Activated T-helper 1 cell treated with anti-CD3 and anti-CD28 coated beads, Interleukin-2, amount 50 U/mL, for 16 hours (primary cell): ENCODE results near the gene HAAO.

ENCODE experiments used
- DNase-seq, 2 donors: peaks; one replicate each; pipeline ENCODE4 v3.0.0-alpha.2; 2020; ENCODE audit warnings: low read depth in 1 of 2, low spot score in 1 of 2

The HAAO gene

DNA sequence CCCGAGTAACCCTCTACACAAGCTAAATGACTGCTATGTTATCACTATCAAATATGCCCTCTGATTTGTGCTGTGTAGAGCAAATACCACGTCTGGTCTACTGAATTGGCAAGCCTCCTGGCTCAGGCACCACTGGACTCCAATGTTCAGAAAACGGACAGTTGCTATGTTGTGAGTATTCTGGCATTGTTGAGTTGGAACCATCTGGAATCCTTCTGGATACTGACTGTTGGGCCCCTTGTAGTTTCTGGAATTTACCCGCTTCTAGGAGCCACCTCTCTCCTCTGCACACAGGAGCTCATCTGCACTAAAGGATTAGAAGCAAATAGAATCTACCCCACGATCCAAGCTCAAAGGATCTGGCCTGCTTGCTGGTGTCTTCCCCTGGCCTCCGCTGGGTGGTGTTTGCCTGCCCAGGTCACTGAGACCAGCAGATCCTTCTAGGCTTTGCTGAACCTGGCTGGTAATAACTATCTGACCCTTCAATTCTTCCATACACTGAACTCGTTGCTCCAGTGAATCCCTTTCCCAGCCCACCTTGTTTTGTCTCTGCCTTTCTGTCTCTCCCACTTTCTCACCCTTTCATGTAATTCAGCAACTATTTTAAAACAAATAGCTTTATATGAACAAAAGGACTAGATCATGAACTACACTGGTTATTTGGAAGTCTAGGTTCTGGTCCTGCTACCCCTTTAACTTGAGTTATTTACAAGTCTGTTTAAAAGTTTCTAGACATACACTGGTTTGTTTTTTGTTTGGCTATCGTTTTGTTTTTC, 2.1 kb upstream of the HAAO start:
- DNase-seq = no peak

DNA sequence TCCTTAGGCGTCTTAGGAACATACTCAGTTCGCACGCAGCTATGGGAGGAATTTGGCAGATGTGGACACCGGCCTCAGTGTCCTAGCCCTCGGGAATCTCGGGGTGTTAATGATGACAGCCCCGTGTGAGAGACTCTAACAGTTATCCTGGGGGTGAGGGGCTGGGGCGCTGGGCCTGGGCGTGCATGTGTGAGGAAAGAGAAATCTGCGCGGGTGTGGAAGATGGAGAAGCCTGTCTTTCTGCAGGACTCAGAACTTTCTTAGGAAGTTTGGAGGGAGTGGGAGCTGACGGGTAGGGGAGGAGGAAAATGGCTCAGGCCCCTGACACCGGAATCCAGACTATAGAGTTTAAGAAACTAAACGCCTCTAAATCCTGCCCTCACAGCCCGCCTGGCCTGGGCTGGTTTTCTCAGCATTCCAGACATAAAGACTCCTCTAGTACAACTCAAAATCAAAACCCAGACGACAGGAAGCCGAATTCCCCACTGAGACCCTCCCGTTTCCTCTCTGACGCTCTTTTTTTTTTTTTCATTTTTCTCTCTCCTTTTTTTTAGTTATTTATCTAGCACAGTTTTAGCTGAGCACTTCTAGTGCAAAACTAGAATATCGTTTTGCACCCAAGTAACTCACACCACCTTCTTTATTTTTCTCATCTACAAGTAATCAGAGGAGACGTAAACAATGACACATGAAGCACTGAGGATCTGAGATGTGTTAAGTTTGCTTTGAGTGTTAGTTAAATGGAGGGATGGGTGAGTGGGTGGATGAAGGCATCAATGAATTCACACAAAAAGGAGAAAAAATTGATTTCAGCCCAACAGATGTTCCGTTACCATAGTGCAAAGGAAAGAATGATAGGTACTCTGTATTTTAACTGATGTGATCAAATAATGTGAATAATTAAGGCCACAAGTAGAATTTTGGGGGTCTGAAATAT, 1.2 kb upstream of the HAAO start:
- DNase-seq = no peak

DNA sequence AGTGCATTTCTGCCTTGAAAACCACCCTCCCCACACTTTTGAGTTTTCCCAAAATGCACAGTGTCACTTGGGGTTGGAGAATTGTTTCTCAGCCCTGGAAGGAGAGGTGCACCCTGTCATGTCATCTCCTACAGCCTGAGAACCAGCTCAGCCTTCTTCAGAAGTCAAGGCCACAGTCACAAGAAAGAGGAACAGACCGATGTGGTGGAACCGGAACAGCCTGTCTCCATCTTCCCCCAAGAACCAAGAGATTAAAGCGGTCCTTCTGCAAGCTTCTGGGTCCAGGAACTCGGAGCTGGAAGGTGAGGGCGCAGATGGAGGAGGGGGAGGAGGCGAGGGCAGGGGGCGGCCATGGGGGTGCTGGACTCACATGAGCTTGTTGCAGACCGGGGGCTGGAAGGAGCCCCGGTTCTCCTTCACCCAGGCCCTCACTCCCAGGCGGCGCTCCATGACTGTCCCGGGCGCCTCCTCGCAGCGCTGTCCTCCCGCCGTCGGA, 248 bp downstream of the HAAO start:
- DNase-seq = no peak

DNA sequence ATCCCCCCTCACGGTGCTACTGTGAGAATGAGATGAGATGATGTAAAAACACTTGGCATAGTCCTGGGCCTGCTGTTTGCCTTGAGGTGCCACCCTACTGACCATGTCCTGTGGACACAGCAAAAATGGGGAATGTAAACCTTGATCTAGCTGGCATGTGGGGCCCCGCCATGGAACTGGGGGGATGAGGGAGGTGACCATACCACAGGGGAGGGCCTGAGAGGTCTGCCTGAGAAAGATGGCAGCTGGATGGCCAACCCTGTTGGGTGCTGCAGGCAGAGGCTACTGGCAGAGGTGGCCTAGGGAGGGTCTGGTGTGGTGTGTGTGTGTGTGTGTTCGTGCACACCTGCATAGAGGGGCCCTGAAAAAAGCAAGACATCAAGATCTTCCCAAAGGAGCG, 777 bp downstream of the HAAO start:
- DNase-seq = no peak

DNA sequence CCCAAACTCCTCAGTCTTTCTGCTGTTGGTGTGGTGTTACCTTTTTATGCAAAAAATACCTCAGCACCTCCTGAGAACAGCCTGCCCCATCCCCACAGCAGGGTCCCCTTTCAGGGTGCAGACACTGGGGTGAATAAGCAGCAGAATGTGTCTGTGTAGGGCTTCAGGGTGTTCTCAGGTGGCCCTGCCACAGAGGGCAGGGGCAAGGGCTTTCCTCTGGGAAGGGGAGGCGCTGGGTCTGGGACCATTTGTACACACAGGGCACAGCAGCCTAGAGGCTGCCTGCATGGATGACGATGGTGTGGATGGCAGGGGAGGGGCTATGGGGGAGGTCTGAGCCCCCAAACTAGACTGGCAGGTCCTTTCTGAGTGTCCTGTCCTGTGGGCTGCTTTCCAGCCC, 2.6 kb downstream of the HAAO start:
- DNase-seq = no peak

DNA sequence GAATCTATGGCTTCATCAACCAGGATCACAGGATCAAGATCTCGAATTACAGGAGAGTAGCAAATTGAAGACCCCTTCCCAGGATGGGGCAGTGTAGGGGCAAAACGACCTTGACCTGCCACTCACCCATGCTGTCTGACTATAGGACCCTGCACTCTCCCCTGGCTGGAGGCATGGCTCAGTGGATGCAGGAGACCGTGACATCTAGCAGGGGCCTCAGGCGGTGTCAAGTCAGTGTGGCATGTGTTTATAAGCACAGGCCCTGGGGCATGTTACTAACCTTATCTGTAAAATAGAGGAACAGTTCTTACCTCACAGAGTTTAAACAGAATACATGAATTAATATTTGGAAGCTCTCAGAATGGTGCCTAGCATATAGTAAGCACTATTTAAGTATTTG, 3.5 kb downstream of the HAAO start:
- no peak for DNase-seq

DNA sequence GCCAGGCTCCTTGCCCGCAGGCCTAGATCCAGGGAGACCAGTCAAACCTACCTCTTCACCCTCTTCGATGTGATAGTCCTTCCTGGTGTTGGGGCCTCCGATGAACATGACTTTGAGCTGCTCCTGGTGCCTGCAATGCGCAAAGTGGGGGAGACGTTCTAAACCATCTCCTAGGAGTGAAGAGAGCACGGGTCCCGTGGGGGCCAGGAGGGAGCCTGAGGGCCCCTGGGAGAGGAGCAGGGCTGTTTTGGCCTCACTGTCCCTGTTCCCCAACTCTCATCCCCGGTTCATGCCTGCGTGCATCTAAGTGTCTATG, 3.9 kb downstream of the HAAO start:
- no peak for DNase-seq

DNA sequence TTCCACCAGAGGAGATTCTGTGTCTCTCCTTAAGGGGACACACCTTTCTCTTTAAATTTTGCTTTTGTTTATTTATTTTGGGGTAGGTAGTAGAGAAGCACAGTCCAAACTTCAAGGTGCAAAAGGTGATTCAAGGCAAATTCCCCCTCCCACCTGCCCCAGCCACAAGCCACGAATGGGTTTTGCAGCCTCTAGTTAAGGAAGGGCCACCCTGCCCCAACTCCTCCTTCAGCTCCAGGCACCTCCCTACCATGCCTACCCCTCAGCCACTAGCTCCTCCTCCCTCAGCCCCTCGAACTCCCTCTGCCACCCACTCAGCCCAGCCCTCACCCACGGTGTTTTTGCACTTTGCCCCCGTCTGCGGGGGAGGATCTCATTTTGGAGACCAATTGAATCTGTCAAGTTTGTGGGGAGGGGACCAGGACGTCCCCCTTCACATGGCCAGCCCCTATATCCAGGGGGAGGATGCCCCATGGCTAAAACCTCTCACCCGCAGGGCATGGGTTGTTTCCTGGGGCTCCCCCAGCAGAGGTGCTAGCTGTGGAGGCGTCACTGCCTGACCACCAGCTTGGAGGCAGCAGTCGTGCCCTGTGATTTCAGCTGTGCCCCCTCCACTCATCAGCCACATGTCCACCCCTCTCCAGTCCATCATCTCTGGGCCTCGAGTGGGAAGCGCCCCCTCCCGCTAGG, 4.5 kb downstream of the HAAO start:
- DNase-seq = no peak

DNA sequence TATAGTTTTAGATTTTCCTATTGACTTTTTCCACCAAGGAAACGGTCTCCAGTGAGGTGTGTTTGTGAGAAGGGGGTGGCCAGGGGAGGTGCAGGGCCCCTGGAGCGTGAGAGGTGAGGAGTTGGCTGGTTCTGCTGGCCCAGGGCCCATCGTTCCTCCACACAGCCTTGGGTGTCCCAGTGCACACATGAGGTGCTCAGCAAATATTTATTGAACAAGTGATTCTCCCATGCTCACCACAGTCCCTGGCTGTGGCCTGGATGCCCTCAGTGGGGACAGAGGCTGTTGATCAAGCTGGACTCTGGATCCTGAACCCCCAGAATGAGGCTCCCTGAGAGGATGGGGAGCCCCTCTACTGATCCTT, 5.0 kb downstream of the HAAO start:
- DNase-seq = no peak

DNA sequence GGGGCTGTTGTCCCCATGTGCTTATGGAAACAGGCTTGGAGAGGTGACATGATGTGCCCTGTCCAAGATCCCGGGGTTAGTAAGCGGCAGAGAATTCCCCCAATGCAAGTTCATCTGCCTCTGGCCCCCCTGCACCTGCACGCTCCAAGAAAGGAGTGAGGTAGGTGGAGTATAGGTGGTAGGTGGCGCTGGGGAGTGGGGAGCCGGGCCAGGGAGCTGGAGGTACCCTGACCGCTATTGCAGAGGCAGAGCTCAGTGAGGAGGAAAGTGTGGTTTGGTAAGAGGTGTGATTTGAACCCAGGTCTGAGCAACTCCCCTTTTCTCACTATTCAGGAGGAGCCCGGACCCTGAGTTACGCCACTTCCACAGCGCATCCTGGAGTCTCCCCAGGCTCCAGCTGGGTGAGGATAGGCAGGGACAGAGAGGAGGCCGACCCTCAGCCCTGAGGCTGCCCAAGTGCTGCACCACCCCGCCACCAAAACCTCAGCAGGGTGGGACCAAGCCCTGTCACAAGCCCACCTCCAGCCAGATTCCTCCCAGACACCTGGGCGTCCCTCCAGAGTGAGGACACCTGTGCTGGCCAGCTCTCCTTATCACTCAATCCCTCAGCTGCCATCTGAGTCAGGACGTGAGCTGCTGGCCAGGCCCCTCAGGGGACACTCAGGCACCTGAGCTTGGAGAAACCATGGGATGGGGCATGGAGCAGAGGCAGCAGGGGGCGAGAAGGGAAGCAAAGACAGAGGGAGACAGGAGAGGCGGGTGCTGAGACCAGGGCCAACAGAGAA, 5.6 kb downstream of the HAAO start:
- no peak for DNase-seq

DNA sequence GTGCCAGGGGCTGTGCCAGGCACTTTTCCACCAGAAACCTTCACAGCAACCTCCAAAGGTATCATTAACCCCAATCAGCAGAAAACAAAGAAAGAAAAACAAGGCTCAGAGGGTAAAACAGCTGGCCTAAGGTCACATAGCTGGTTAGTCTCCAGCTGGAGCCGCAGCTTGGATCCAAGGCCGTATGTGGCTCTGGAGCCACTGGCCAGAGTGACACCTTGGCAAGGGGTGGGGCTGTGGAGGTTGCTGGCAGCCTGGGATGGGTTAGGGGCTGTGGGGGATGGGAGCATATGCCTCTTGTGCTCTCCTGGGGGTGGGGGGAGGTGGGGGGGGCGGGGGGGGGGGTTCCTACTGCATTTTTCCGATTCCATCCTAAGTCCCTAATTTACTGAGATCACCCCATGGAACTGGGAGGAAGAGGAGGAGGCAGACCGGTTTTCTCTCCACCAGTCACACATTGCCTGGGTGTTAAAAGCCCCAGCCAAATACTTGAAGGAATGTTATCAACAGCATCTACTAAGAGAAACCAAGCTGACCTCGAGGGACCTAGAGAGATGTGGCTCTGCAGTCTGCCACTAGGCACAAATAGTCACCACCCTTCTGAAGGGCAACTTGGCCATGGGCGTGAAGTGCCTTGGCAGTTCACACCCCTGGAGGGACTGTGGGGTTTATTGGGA, 8.0 kb downstream of the HAAO start:
- DNase-seq = no peak

DNA sequence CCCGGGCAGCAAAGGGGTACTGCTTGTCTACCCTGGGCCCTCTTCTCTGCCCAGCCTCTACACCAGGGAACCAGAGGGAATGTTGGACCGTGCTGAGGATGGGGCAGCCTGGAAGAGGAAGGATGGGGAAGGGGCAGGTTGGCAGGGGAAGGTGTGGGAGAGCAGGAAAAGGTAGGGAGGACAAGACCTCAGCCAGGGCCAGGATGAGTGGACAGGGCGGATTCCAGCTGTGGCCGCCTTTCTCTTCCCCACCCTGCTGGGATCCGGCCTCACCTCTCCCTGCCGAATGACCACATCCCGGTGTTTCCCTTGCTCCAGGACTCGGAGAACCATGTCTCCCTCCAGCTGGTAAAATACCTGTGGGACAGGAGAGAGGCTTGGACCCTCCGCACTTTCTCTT, 8.9 kb downstream of the HAAO start:
- no peak for DNase-seq

DNA sequence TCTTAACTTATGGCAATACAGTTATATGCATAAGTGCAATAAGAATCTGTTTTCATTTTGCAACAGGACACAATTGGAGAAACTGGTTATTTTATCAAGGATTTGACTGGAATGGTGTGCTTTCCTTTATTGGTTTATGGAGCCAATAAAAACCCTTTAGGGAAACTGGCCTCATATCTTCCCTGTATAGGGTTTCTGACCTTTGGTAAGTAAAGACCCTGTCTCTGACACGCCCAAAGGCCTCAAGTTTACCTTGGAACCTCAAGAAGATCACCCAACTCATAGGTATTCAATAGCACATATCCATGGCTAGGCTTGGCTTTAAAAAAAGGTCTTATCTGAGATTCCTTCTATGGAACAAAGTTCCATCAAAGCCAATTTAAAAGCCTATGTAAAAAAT, 11.2 kb downstream of the HAAO start:
- DNase-seq = no peak

DNA sequence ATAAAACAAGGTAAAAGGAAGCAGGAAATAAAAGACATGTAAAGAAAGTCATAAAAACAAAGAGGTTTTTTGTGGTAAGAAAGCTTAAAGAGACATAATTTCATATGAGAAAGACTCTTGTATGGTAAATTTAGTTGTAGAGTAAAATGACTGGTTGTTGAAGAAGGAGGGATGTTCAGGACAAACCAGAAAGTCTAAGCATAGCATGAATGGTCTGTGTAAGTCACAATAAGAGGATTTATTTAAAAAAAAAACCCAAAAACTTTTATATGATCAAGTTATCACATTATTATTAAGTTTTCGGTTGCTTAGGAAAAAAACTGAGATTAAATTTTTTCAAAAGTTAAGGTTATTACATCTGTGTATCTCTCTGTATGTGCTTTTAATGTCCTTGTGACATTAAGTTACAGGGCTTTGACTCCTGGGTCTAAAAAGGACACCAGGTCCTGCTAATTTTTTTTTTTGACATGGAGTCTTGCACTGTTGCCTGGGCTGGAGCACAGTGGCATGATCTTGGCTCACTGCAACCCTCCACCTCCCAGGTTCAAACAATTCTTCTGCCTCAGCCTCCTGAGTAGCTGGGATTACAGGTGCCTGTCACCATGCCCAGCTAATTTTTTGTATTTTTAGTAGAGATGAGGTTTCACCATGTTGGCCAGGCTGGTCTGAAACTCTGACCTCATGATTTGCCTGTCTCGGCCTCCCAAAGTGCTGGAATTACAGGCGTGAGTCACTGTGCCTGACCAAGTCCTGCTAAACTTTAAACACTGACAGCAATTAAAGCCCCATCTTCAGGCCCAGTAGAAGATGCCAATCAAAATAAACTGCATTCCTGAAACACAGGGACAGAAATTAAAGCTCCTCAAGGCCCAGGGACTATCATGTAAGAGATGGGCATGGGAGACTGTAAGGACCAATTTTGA, 14.2 kb downstream of the HAAO start:
- no peak for DNase-seq

DNA sequence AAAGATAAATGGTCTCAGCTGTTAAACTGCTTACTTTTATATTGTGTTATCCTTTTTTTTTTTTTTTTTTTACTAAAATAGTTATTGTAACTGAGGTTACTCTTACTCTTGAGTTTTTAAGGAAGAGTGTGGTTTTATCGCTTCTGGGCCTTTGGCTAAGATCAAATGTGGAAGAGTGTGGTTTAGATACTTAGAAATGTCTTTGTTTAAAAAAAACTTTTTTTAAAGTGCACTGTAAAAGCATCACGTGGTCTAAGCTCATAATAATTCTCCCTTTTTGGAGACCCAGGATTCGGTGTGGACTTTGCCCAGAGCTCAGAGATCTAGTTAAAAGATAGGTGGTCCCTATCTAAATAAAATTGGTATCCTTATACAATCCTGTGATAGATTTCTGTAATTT, 16.6 kb downstream of the HAAO start:
- no peak for DNase-seq

DNA sequence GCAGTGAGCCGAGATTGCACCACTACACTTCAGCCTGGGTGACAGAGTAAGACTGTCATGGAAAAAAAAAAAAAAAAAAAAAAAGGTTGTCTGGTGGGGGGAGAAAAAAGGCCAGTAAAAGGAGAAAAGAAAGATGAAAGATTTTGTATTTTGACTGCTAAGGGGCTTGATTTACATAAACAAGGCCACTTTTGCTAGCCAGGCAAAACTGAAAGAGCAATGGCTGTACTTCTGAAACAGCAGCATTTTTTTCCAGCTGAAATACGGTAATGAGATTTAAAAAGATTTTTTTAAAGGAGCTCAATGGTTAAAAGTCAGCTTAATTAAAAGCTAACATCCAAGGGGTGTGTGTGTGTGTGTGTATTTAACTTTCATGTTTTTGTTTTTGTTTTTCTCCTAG, 17.2 kb downstream of the HAAO start:
- no peak for DNase-seq

DNA sequence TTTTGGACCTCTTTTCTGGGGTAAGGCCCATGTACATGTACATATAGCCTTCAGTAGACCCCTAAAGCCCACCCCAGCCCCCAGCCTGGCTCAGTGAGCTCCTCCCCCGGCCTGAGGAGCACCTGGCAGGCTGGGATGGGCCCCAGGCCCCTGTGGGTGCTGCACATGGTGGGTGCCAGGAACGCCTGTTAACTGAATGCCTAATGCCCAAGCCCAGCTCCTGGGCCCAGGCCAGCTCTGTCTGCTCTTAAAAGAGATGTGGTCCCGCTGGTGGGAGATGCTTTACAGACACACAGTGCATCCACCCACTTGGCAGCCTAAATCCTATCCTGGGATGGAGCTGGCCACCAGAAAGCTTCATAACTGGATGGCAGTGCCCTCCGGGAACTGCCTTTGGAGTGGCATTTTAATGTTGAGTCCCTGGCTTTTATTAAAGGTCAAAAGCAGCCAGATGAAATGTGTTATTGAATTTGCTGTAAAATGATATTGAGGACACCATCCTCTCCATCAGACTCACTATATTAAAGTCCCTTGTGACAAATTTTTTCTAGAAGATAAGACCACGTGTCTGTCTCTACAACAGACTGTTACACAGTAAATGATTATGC, 20.7 kb downstream of the HAAO start:
- DNase-seq = no peak

DNA sequence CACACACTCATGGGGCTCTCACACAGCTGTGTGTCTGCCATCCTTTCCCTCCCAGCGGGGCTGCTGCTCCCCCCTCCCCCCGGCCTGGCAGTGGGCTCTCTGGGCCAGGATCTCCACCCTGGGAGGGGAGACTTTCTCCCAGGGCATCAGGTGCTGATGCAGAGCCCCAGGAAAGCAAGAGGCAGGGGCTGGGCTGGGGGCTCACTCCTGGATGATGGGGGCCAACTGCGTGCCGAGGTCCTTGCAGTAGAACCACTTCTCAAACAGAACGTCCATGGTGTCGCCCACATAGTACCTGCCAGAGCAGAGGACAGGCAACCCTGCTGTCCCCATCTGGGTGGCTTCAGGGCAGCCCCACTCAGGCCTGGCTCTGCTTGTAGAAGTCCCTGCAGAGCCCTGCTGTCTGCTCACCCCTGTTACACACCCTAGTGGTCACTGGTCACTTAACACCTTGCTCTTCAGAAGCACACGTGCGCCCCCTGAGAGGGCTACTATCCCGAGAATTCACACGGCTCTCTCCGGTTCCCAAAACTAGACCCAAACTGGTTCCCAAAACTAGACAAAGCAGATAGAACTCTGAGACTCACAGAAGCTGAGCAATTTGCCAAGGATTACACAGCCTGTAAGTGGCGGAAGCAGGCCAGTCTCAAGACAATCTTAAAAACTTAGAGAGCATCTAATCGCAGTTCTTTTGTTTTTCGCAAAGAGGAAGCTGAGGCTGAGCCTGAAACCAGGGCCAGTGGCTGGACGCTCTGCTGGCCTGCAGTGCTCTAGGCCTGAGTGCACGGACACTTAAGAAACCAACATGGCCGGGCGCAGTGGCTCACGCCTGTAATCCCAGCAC, 21.9 kb downstream of the HAAO start:
- no peak for DNase-seq
